HUES64 (cell line): Measurements from ENCODE around the gene ARHGAP26.

Experiments used
- H3K27ac ChIP-seq: 2 replicates; pipeline ENCODE4 v1.7.0; 2013; ENCODE audit warnings: low read depth, low read length, inconsistent platforms
- H3K27me3 ChIP-seq: 2 replicates; pipeline ENCODE4 v1.6.1; 2013; ENCODE audit warnings: mild to moderate bottlenecking, low read length; ENCODE audit not compliant: insufficient read depth
- H3K36me3 ChIP-seq: 2 replicates; pipeline ENCODE4 v1.6.1; 2013; ENCODE audit warnings: mild to moderate bottlenecking, low read length; ENCODE audit not compliant: insufficient read depth
- H3K4me1 ChIP-seq: 2 replicates; pipeline ENCODE4 v1.6.1; 2013; ENCODE audit warnings: mild to moderate bottlenecking, low read length, moderate library complexity; ENCODE audit not compliant: insufficient read depth
- H3K4me3 ChIP-seq: 2 replicates; pipeline ENCODE4 v1.5.1; 2013; ENCODE audit warnings: mild to moderate bottlenecking, low read length, moderate library complexity
- H3K9ac ChIP-seq: 2 replicates; pipeline ENCODE4 v1.6.1; 2013; ENCODE audit warnings: mild to moderate bottlenecking, low read depth, low read length
- H3K9me3 ChIP-seq: 2 replicates; pipeline ENCODE4 v1.6.1; 2013; ENCODE audit warnings: low read depth, low read length; ENCODE audit not compliant: insufficient read depth
- WGBS: fragments of 150-250, 120-280 bp; methylation state at CpG from one replicate; pipeline ENCODE4 v1.1.7; 2013; ENCODE audit warnings: missing lambda C conversion rate; 5-methylcytosine and 5-hydroxymethylcytosine counted together

The ARHGAP26 gene

GRCh38 chr5:142900927-142901326 is 130.8 kb downstream of the ARHGAP26 start:
- H3K9me3 ChIP-seq, result no peaks in the 10 kb centered on the region
- peaks cover 48% of the 10 kb centered on the region for H3K4me1 ChIP-seq
- WGBS, result 75% methylated on average over 5 of the region's 5 CpGs
- no peak overlapping the region for H3K4me3 ChIP-seq
- peaks cover 27% of the 10 kb centered on the region for H3K36me3 ChIP-seq
- H3K27ac ChIP-seq, result no peak overlapping the region; the same call in 1 of the 2 replicates
- no peaks in the 10 kb centered on the region for H3K27me3 ChIP-seq
- no peak overlapping the region for H3K9ac ChIP-seq

GRCh38 chr5:142901476-142902185 is 131.5 kb downstream of the ARHGAP26 start:
- Histone ChIP-seq H3K4me3 (no peak overlapping the region), H3K27ac (no peak overlapping the region), H3K9ac (no peak overlapping the region), H3K27me3 (no peaks in the 10 kb centered on the region), H3K9me3 (no peaks in the 10 kb centered on the region), H3K36me3 (peaks cover 31% of the 10 kb centered on the region), H3K4me1 (peaks cover 41% of the 10 kb centered on the region)
- 89% methylated on average over 3 of the region's 3 CpGs for WGBS

DNA sequence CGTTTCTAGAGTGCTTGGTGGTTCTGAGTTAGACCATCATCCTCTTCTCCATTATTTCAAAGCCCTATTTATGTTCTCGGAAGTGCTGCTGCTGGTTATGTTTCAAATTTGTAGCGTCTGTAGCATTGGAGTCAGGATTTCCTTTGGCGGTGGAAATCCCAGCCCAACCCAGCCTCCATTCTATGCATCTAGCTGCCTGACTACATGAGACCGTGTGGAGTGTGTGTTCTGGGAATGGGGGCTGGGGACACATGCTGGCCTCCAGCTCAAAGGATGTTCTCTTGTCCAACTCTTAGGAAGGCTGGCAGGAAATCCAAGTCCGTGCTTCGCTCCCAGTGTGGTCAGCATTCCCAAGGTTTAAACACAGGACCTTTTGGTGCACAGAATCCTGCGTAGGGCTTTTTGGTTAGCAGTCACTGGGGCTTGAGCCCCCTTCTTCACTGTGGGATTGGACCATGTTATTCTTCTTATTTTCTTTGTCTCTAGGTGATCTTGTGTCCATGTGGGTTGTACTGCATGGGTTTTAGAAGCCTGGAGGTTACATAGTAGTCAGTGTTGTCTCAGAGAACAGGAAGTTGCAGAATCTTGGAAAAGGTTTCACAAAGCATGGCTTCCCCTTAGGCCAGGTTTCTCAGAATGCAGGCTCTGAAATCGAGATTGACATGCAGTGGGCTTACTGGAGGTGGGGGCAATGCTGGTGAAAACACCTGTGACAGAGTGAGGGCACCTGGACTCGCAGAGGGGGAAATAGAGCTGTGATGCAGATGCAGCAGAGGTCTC is 132.2 kb downstream of the ARHGAP26 start:
- Histone ChIP-seq H3K4me3 (no peak overlapping the region), H3K36me3 (peaks cover 32% of the 10 kb centered on the region), H3K4me1 (peaks cover 33% of the 10 kb centered on the region), H3K9ac (no peak overlapping the region), H3K27ac (no peak overlapping the region), H3K27me3 (no peaks in the 10 kb centered on the region), H3K9me3 (no peaks in the 10 kb centered on the region)
- WGBS, result 94% methylated on average over 9 of the region's 10 CpGs

DNA sequence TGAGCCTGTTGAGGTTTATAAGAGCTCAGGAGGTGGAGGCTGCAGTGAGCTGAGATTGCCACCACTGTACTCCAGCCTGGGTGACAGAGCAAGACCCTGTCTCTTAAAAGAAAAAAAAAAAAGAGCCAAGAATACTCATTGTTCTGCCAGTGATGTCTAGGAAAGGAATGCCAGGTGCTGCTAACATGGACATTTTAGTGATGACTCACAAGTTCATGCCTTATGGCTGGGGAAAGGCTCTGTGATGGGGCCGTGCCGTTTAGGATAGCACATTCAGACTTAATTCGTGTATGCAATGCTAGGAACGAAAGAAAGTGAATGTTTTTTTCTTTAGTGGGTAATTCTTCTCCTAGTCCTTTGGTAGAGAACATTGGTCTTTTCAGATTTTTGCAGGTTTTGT is 134.2 kb downstream of the ARHGAP26 start:
- H3K4me3 ChIP-seq, result no peak overlapping the region
- H3K9me3 ChIP-seq, result no peaks in the 10 kb centered on the region
- peaks cover 39% of the 10 kb centered on the region for H3K36me3 ChIP-seq
- 74% methylated on average over 4 of the region's 4 CpGs for WGBS
- H3K9ac ChIP-seq, result no peak overlapping the region
- H3K4me1 ChIP-seq, result peaks cover 24% of the 10 kb centered on the region
- H3K27me3 ChIP-seq, result no peaks in the 10 kb centered on the region
- H3K27ac ChIP-seq, result no peak overlapping the region

GRCh38 chr5:142905348-142905747 is 135.2 kb downstream of the ARHGAP26 start:
- H3K27ac ChIP-seq, result no peak overlapping the region
- no peak overlapping the region for H3K4me3 ChIP-seq
- no peak overlapping the region for H3K9ac ChIP-seq
- WGBS, result 86% methylated on average over 1 of the region's 2 CpGs
- peaks cover 39% of the 10 kb centered on the region for H3K36me3 ChIP-seq
- H3K9me3 ChIP-seq, result no peaks in the 10 kb centered on the region
- no peaks in the 10 kb centered on the region for H3K27me3 ChIP-seq
- peaks cover 14% of the 10 kb centered on the region for H3K4me1 ChIP-seq

GRCh38 chr5:142906863-142907671 is 136.9 kb downstream of the ARHGAP26 start:
- H3K4me1 ChIP-seq, result no peaks in the 10 kb centered on the region
- no peak overlapping the region for H3K9ac ChIP-seq
- H3K27ac ChIP-seq, result no peak overlapping the region
- H3K4me3 ChIP-seq, result no peak overlapping the region
- H3K27me3 ChIP-seq, result no peaks in the 10 kb centered on the region
- H3K36me3 ChIP-seq, result peaks cover 45% of the 10 kb centered on the region
- H3K9me3 ChIP-seq, result no peaks in the 10 kb centered on the region
- WGBS, result 92% methylated on average over 7 of the region's 7 CpGs

- H3K9ac ChIP-seq, result no peak overlapping the region
- peaks cover 44% of the 10 kb centered on the region for H3K36me3 ChIP-seq
- no peaks in the 10 kb centered on the region for H3K27me3 ChIP-seq
- no peak overlapping the region for H3K4me3 ChIP-seq
- H3K4me1 ChIP-seq, result no peaks in the 10 kb centered on the region
- no peak overlapping the region for H3K27ac ChIP-seq
- H3K9me3 ChIP-seq, result no peaks in the 10 kb centered on the region
- WGBS, result 71% methylated on average over 3 of the region's 3 CpGs
Measured at GRCh38 chr5:142908659-142909058, 138.5 kb downstream of the ARHGAP26 start.

DNA sequence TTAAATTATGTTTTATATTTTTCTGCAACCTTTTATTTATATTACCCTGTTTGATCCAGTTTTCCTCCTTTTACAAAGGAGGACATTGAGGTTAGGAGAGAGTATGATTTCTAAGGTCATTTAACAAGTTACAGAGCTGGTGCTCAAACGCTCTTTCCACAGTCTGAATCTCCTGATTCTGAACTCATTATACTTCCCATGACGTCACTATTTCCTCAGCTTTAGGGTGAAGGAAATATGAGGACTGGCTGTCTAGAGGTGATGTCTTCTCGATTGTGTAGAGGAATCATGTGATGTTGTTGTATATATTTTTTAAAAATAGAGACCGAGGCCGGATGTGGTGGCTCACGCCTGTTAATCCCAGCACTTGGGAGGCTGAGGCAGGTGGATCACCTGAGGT is 140.0 kb downstream of the ARHGAP26 start:
- Histone ChIP-seq H3K27me3 (no peaks in the 10 kb centered on the region), H3K9ac (no peak overlapping the region), H3K36me3 (peaks cover 30% of the 10 kb centered on the region), H3K4me1 (no peaks in the 10 kb centered on the region; the same call in 1 of the 2 replicates), H3K4me3 (no peak overlapping the region), H3K9me3 (no peaks in the 10 kb centered on the region), H3K27ac (no peak overlapping the region)
- WGBS, result 94% methylated on average over 6 of the region's 6 CpGs

DNA sequence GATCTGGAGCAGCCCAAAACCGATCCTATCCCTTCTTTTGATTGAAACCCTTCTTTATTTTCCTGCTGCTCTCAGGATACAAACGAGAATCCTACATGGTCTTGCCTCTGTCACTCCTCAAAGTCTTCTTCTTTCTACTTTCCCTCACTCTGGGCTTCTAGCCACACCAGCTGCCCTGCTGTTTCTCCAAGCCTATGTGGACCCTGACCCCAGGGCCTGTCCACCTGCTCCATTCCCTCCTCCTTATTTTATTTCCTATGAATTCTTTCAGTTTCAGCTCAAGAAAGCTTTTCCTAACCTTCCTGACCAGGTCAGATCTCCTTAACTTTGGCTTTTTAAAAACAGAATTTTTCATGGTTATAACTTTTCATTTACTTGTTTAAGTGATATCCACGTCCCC is 141.0 kb downstream of the ARHGAP26 start:
- WGBS, result 90% methylated on average over 2 of the region's 3 CpGs
- no peaks in the 10 kb centered on the region for H3K27me3 ChIP-seq

GRCh38 chr5:142911775-142912174 is 141.6 kb downstream of the ARHGAP26 start:
- no peaks in the 10 kb centered on the region; the same call in 1 of the 2 replicates for H3K4me1 ChIP-seq
- no peak overlapping the region for H3K9ac ChIP-seq
- H3K9me3 ChIP-seq, result no peaks in the 10 kb centered on the region
- H3K4me3 ChIP-seq, result no peak overlapping the region
- H3K36me3 ChIP-seq, result peaks cover 20% of the 10 kb centered on the region
- no peak overlapping the region for H3K27ac ChIP-seq
- no peaks in the 10 kb centered on the region for H3K27me3 ChIP-seq

More for the DNA sequence above, 141.0 kb downstream of the ARHGAP26 start:
- H3K27ac ChIP-seq, result no peak overlapping the region
- no peak overlapping the region for H3K4me3 ChIP-seq
- H3K9ac ChIP-seq, result no peak overlapping the region
- no peaks in the 10 kb centered on the region for H3K9me3 ChIP-seq
- no peaks in the 10 kb centered on the region; the same call in 1 of the 2 replicates for H3K4me1 ChIP-seq
- peaks cover 22% of the 10 kb centered on the region for H3K36me3 ChIP-seq
